Endothelial cell of umbilical vein (primary cell): ENCODE data around the gene OTX2. TPM values are rescaled to one million over a fixed set of nuclear protein-coding genes. Genes with fewer than 3 reads are reported as not detected.

Experiments used
- BruUV-seq: library from RNA; stranded (reverse); fragments of 400-500 nt; replicated peaks from 2 replicates; lab custom pipeline; 2021; lab: Mats Ljungman, UMichigan
- CTCF ChIA-PET: fragments of 300-600, 350-600 bp; sonication (Branson Sonifier 250); formaldehyde crosslinking; loops from one replicate; lab custom pipeline; 2021; ENCODE audit warnings: antibody characterized with exemption, inconsistent platforms; lab: Charles Lee
- POLR2A ChIA-PET: fragments of 300-600, 350-600 bp; sonication (Branson Sonifier 250); formaldehyde crosslinking; loops from one replicate; lab custom pipeline; 2021; ENCODE audit warnings: antibody characterized with exemption, inconsistent platforms; lab: Charles Lee
- DNase-seq: peaks from one replicate; pipeline ENCODE4 v3.0.0-alpha.2; 2011; ENCODE audit warnings: low read depth, low spot score
- FAIRE-seq: peaks from 2 replicates; lab custom pipeline; 2011; peaks lifted over from hg19 to GRCh38; lab: Jason Lieb, UNC
- H2AFZ ChIP-seq: 2 replicates; pipeline ENCODE4 v1.6.0; 2012; ENCODE audit warnings: low read depth, low read length, control low read depth, inconsistent platforms
- H3K27ac ChIP-seq: 2 replicates; pipeline ENCODE4 v1.5.1; 2011; ENCODE audit warnings: low read depth, mild to moderate bottlenecking, control low read depth, low read length, moderate library complexity; ENCODE audit not compliant: insufficient read depth
- H3K27me3 ChIP-seq, 2 experiments: 2 replicates each; pipeline versions ENCODE4 v1.6.0 to v1.6.1; 2011; ENCODE audit warnings: low read length in 2 of 2, mixed read lengths in 1 of 2; ENCODE audit not compliant: control insufficient read depth in 2 of 2, insufficient read depth in 2 of 2
- H3K36me3 ChIP-seq, 2 experiments: 2 replicates in 1 of 2; 3 replicates in 1 of 2; pipeline ENCODE4 v1.5.1; 2011; ENCODE audit warnings: low read length in 2 of 2, mild to moderate bottlenecking in 1 of 2, moderate library complexity in 1 of 2; ENCODE audit not compliant: control insufficient read depth in 2 of 2, insufficient read depth in 2 of 2; ENCODE audit errors: extremely low read depth in 1 of 2
- H3K4me1 ChIP-seq: 3 replicates; pipeline ENCODE4 v1.5.1; 2011; ENCODE audit warnings: mild to moderate bottlenecking, low read length; ENCODE audit not compliant: control insufficient read depth, insufficient read depth; ENCODE audit errors: extremely low read depth
- H3K4me2 ChIP-seq: 2 replicates; pipeline ENCODE4 v1.6.1; 2011; ENCODE audit warnings: low read length, control low read depth, mixed read lengths; ENCODE audit not compliant: insufficient read depth
- H3K4me3 ChIP-seq, 3 experiments: fragments of 200-600 bp in 1 of 3; sonication (generic), shearing (Covaris generic) in 1 of 3; replicated peaks in 1 of 3; 2 replicates each; pipeline ENCODE4 v1.5.1; 2011 to 2016; ENCODE audit warnings: control low read depth in 3 of 3, low read length in 3 of 3, mild to moderate bottlenecking in 2 of 3, inconsistent platforms in 1 of 3, low read depth in 1 of 3, moderate library complexity in 1 of 3; ENCODE audit not compliant: insufficient read depth in 1 of 3
- H3K79me2 ChIP-seq: 2 replicates; pipeline ENCODE4 v1.6.0; 2012; ENCODE audit warnings: low read length, inconsistent platforms; ENCODE audit not compliant: control insufficient read depth, insufficient read depth
- H3K9ac ChIP-seq: replicated peaks from 2 replicates; pipeline ENCODE3; 2011; ENCODE audit warnings: low read length, control low read depth; ENCODE audit not compliant: insufficient read depth; ENCODE audit errors: extremely low read depth
- H3K9me1 ChIP-seq: replicated peaks from 3 replicates; pipeline ENCODE4 v1.6.0; 2011; ENCODE audit warnings: mild to moderate bottlenecking, low read length; ENCODE audit not compliant: control insufficient read depth, insufficient read depth; ENCODE audit errors: extremely low read depth
- H3K9me3 ChIP-seq: replicated peaks from 2 replicates; pipeline ENCODE4 v1.5.1; 2012; ENCODE audit warnings: low read length, inconsistent platforms; ENCODE audit not compliant: control insufficient read depth, insufficient read depth
- H4K20me1 ChIP-seq: replicated peaks from 2 replicates; pipeline ENCODE3; 2011; ENCODE audit warnings: mild to moderate bottlenecking, low read length; ENCODE audit not compliant: control insufficient read depth, insufficient read depth; ENCODE audit errors: extremely low read depth
- CTCF ChIP-seq, 2 donors: IDR thresholded peaks; 1 replicate in 1 of 2; 2 replicates in 1 of 2; pipeline ENCODE4 v1.5.1; 2011; ENCODE audit warnings: low read length in 2 of 2, mild to moderate bottlenecking in 2 of 2, moderate library complexity in 2 of 2, control low read depth in 1 of 2, inconsistent platforms in 1 of 2, low read depth in 1 of 2; ENCODE audit not compliant: insufficient read depth in 1 of 2; ENCODE audit errors: extremely low read depth in 1 of 2
- EZH2 ChIP-seq: IDR thresholded peaks from 2 replicates; pipeline ENCODE4 v1.6.1; 2012; ENCODE audit warnings: borderline replicate concordance, low read depth, mild to moderate bottlenecking, moderate library complexity, low read length, inconsistent platforms; ENCODE audit not compliant: severe bottlenecking
- FOS ChIP-seq: IDR thresholded peaks from 2 replicates; pipeline ENCODE4 v1.6.1; 2011; ENCODE audit warnings: mild to moderate bottlenecking, low read length, moderate library complexity, borderline replicate concordance; ENCODE audit not compliant: insufficient read depth
- GATA2 ChIP-seq: IDR thresholded peaks from 2 replicates; pipeline ENCODE4 v1.7.0; 2011; ENCODE audit warnings: low read depth, mild to moderate bottlenecking, moderate library complexity, mixed read lengths, low read length; ENCODE audit not compliant: insufficient read length, insufficient read depth
- JUN ChIP-seq: IDR thresholded peaks from 2 replicates; pipeline ENCODE4 v1.6.1; 2011; ENCODE audit warnings: borderline replicate concordance, low read depth; ENCODE audit not compliant: insufficient read length, insufficient read depth
- MYC ChIP-seq: IDR thresholded peaks from one replicate; pipeline ENCODE4 v1.6.1; 2011; ENCODE audit warnings: mild to moderate bottlenecking, low read depth, low read length
- POLR2A ChIP-seq: IDR thresholded peaks from 2 replicates; pipeline ENCODE4 v1.6.1; 2012; ENCODE audit warnings: low read depth, mild to moderate bottlenecking, control low read depth, low read length
- POLR2AphosphoS5 ChIP-seq: IDR thresholded peaks from 2 replicates; pipeline ENCODE4 v1.6.1; 2012; ENCODE audit warnings: low read depth, mild to moderate bottlenecking, control low read depth, low read length, moderate library complexity; ENCODE audit not compliant: insufficient read depth
- dilution Hi-C: fragments of 300-500 bp; cut with MboI; formaldehyde crosslinking; loops from one replicate; pipeline ENCODE4 v1.15.0; 2019; ENCODE audit warnings: low sequenced_read_pairs; ENCODE audit not compliant: extremely low pct_ligation_motif_present
- intact Hi-C: fragments of 100-400 bp; cut with micrococcal nuclease; formaldehyde crosslinking; loops from one replicate; pipeline ENCODE4 v1.10.0; 2022
- polyA plus RNA-seq, 4 experiments: library from polyadenylated mRNA; depleted of rRNA in 3 of 4; stranded (reverse) in 3 of 4; unstranded in 1 of 4; fragments of >200 nt; gene quantifications; 2 replicates each; pipeline versions ENCODE4 v1.2.1 to v1.2.3, GENCODE V29; 2011 to 2012; ENCODE audit warnings: missing spikeins in 1 of 4
- total RNA-seq: library from RNA; stranded (reverse); gene quantifications from 2 replicates; pipeline ENCODE4 v1.2.3, GENCODE V29; 2021
- TF ChIP-seq, protein P1 (sequence below): IDR thresholded peaks from 2 replicates; pipeline ENCODE4 v1.6.1; 2011; ENCODE audit not compliant: insufficient read depth, insufficient read length

OTX2 gene
- total and polyA plus RNA-seq, 2 donors (not counting 3 experiments of a cell fraction or from before 2014, with no cell fraction given) = not detected

DNA sequence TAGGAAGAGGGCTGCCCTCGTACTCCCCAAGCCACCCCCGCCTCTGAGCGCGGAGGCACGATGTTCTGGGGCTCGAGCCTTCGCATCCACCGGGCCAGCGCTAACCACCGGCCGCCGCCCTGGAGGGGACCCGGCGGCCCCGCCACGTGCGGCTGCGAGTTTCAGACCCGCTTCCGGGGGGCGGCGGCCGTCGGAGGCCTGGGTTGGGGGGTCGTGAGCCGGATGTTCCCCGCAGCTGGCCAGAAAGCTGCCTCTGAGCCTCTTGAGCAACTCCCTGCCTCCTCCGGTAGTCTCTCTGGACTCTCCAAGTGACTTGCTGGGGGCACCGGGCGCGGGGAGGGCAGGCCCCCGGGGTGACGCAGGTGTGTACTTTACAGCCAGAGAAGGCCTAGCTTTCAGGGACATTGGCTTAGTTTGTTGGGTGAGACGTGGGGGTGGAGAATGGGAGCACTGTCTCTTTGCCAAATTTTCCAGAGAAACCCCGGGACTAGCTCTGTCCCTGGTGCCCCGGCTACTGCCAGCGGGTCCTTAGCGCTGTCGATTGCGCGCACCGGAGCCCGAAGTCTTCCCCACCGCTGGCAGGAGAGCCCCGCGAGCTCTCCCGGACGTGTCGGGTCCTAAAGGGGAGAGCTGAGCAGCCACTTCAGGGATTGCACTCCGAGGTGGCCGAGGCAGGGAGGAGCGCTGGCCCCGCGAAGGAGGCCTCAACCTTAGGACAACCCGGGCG lies 15.6 kb downstream of the OTX2 start:
- Histone ChIP-seq H3K9ac (no peak overlapping the region), H3K79me2 (no peaks in the 10 kb centered on the region), H4K20me1 (no peaks in the 10 kb centered on the region), H3K27ac (no peak overlapping the region), H3K9me3 (no peaks in the 10 kb centered on the region), H2AFZ (no peak overlapping the region), H3K4me1 (no peaks in the 10 kb centered on the region), H3K9me1 (no peaks in the 10 kb centered on the region), H3K4me2 (no peak overlapping the region), H3K36me3 (no peaks in the 10 kb centered on the region), H3K27me3 (peaks cover 60 to 67% of the 10 kb centered on the region in 2 experiments), H3K4me3 (no peak overlapping the region)
- intact Hi-C loops = no loop called here
- dilution Hi-C loops = no loop called here
- no peak for TF ChIP-seq POLR2AphosphoS5
- TF ChIP-seq EZH2 = peak; percentile 88
- ChIA-PET CTCF (no interaction called here), POLR2A (no interaction called here)
- DNase-seq = no peak
- no peak for FAIRE-seq
- no TSS peak for BruUV-seq

DNA sequence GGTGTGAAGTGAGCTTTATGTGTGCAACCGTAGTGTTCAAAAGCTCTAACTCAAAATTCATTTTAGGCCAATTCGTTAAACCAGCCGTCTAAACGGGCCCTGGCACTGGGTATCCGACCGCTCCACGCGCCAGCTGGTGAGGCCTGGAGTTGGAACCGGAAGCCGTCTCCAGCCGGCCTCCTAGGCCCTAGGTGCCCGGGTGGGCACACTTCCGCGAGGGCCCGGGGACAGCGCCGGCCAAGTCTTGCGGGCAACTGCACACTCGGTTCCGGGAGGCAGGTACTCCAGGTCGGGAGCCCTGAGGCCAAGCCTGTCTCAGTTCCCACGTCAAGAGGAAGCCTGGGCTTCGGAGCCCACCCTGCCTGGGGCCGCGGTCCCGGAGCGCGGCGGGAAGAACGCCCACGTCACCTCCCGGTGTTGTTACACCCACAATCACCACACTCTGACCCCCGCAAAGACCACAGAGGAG lies 16.2 kb downstream of the OTX2 start:
- TF ChIP-seq JUN (no peak), GATA2 (no peak), FOS (no peak), EZH2 (no peak), POLR2A (no peak), MYC (no peak), POLR2AphosphoS5 (no peak), CTCF (IDR thresholded peaks at IDR 0.05; ENCODE audit: extremely low read depth in 1 of 2, insufficient read depth in 1 of 2, low read depth in 1 of 2, low read length in 2 of 2) (no peak)
- TF ChIP-seq, protein P1, sequence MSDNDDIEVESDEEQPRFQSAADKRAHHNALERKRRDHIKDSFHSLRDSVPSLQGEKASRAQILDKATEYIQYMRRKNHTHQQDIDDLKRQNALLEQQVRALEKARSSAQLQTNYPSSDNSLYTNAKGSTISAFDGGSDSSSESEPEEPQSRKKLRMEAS = no peak
- Histone ChIP-seq H3K27me3 (peaks cover 54 to 62% of the 10 kb centered on the region in 2 experiments), H3K9ac (no peak overlapping the region), H2AFZ (no peak overlapping the region), H3K9me1 (no peaks in the 10 kb centered on the region), H4K20me1 (no peaks in the 10 kb centered on the region), H3K27ac (no peak overlapping the region), H3K36me3 (no peaks in the 10 kb centered on the region), H3K4me1 (no peaks in the 10 kb centered on the region), H3K9me3 (no peaks in the 10 kb centered on the region), H3K79me2 (no peaks in the 10 kb centered on the region), H3K4me2 (no peak overlapping the region), H3K4me3 (no peak overlapping the region)
- CTCF ChIA-PET = no interaction called here
- intact Hi-C loops (no loop called here), dilution Hi-C loops (no loop called here)
- no TSS peak for BruUV-seq
- DNase-seq (no peak), FAIRE-seq (no peak)
- POLR2A ChIA-PET = no interaction called here
